Measurements from ENCODE around the gene GMEB2.
"Not testable (repeated sequence)": the region's sequence is repeated elsewhere in the genome, so short reads cannot be mapped to it uniquely, and the experiment has no call there.

GMEB2 gene

GRCh38 chr20:63626424-63627128, at the start of gene GMEB2:
Gene GMEB2 (minus strand): TSS chr20:63627101. CDS start chr20:63619397, 7,704 bp downstream.
- no peak for DNase-seq (ENCODE audit: low read depth, low spot score)
- peak within 1 kb of the TSS; percentile 88 for H3K27ac ChIP-seq

- H3K27ac ChIP-seq = no peak overlapping the region
- no peak for DNase-seq (ENCODE audit: low read depth, low spot score)
Measured at GRCh38 chr20:63675681-63676368, 48.9 kb upstream of the GMEB2 start.

GRCh38 chr20:63673951-63674350, 47.0 kb upstream of the GMEB2 start:
- no peak for DNase-seq (ENCODE audit: low read depth, low spot score)
- H3K27ac ChIP-seq = no peak overlapping the region

- no peak overlapping the region for H3K27ac ChIP-seq
- no peak for DNase-seq (ENCODE audit: low read depth, low spot score)
Measured at GRCh38 chr20:63672666-63673065, 45.8 kb upstream of the GMEB2 start.

GRCh38 chr20:63671695-63672094, 44.8 kb upstream of the GMEB2 start:
- not testable (repeated sequence) for H3K27ac ChIP-seq; DNase-seq (ENCODE audit: low read depth, low spot score)

GRCh38 chr20:63668351-63668750, 41.5 kb upstream of the GMEB2 start:
- DNase-seq (ENCODE audit: low read depth, low spot score) = no peak

GRCh38 chr20:63667858-63668257, 41.0 kb upstream of the GMEB2 start:
- DNase-seq (ENCODE audit: low read depth, low spot score) = no peak

More at GRCh38 chr20:63668351-63668750, 41.5 kb upstream of the GMEB2 start:
- no peak overlapping the region for H3K27ac ChIP-seq

GRCh38 chr20:63665708-63666107, 38.8 kb upstream of the GMEB2 start:
- no peak for DNase-seq (ENCODE audit: low read depth, low spot score)
- no peak overlapping the region for H3K27ac ChIP-seq

More at GRCh38 chr20:63667858-63668257, 41.0 kb upstream of the GMEB2 start:
- no peak overlapping the region for H3K27ac ChIP-seq

GRCh38 chr20:63664861-63665594, 38.1 kb upstream of the GMEB2 start:
- no peak for DNase-seq (ENCODE audit: low read depth, low spot score)
- no peak overlapping the region for H3K27ac ChIP-seq

GRCh38 chr20:63664143-63664851, 37.4 kb upstream of the GMEB2 start:
- DNase-seq (ENCODE audit: low read depth, low spot score) = no peak
- no peak overlapping the region for H3K27ac ChIP-seq

GRCh38 chr20:63663332-63664066, 36.6 kb upstream of the GMEB2 start:
- no peak overlapping the region for H3K27ac ChIP-seq
- DNase-seq (ENCODE audit: low read depth, low spot score) = no peak

- H3K27ac ChIP-seq = no peak overlapping the region
- DNase-seq (ENCODE audit: low read depth, low spot score) = no peak
Measured at GRCh38 chr20:63662813-63663189, 35.9 kb upstream of the GMEB2 start.

- no peak overlapping the region for H3K27ac ChIP-seq
- DNase-seq (ENCODE audit: low read depth, low spot score) = no peak
Measured at GRCh38 chr20:63661959-63662812, 35.3 kb upstream of the GMEB2 start.

GRCh38 chr20:63661108-63661507, 34.2 kb upstream of the GMEB2 start:
- DNase-seq (ENCODE audit: low read depth, low spot score) = no peak
- no peak overlapping the region for H3K27ac ChIP-seq

GRCh38 chr20:63660622-63661021, 33.7 kb upstream of the GMEB2 start:
- DNase-seq (ENCODE audit: low read depth, low spot score) = no peak
- no peak overlapping the region for H3K27ac ChIP-seq

GRCh38 chr20:63660174-63660573, 33.3 kb upstream of the GMEB2 start:
- not testable (repeated sequence) for H3K27ac ChIP-seq; DNase-seq (ENCODE audit: low read depth, low spot score)

- DNase-seq (ENCODE audit: low read depth, low spot score) = no peak
- peak overlapping the region; percentile 50 for H3K27ac ChIP-seq
Measured at GRCh38 chr20:63659370-63659769, 32.5 kb upstream of the GMEB2 start.

- H3K27ac ChIP-seq = peak overlapping the region; percentile 50
- no peak for DNase-seq (ENCODE audit: low read depth, low spot score)
Measured at GRCh38 chr20:63658749-63659187, 31.9 kb upstream of the GMEB2 start.
